Suprapubic skin (tissue), 4 donors: ENCODE measurements around the gene CSTPP1.

Source experiments
- EP300 ChIP-seq: sonication (generic); formaldehyde crosslinking; IDR thresholded peaks from one replicate; pipeline ENCODE4 v1.6.1; 2017; ENCODE audit warnings: antibody characterized with exemption
- POLR2A ChIP-seq, 2 donors: fragments of 450-650 bp; IDR thresholded peaks; one replicate each; pipeline ENCODE4 v1.6.1; 2017; ENCODE audit warnings: antibody characterized with exemption in 2 of 2, mild to moderate bottlenecking in 2 of 2, moderate library complexity in 2 of 2
- POLR2AphosphoS5 ChIP-seq, 3 donors: sonication (generic); formaldehyde crosslinking; IDR thresholded peaks; one replicate each; pipeline ENCODE4 v1.6.1; 2017; ENCODE audit warnings: antibody characterized with exemption in 3 of 3
- TF ChIP-seq, protein P1 (sequence below), 2 donors: fragments of 200-600 bp in 1 of 2; fragments of 450-650 bp in 1 of 2; sonication (generic) in 1 of 2; IDR thresholded peaks; one replicate each; pipeline ENCODE4 v1.5.1; 2016 to 2019; ENCODE audit warnings: antibody characterized with exemption in 2 of 2, mild to moderate bottlenecking in 1 of 2, moderate library complexity in 1 of 2

GRCh38 chr11:46892109-46892508 lies 44.5 kb upstream of the CSTPP1 start:
- TF ChIP-seq, protein P1, sequence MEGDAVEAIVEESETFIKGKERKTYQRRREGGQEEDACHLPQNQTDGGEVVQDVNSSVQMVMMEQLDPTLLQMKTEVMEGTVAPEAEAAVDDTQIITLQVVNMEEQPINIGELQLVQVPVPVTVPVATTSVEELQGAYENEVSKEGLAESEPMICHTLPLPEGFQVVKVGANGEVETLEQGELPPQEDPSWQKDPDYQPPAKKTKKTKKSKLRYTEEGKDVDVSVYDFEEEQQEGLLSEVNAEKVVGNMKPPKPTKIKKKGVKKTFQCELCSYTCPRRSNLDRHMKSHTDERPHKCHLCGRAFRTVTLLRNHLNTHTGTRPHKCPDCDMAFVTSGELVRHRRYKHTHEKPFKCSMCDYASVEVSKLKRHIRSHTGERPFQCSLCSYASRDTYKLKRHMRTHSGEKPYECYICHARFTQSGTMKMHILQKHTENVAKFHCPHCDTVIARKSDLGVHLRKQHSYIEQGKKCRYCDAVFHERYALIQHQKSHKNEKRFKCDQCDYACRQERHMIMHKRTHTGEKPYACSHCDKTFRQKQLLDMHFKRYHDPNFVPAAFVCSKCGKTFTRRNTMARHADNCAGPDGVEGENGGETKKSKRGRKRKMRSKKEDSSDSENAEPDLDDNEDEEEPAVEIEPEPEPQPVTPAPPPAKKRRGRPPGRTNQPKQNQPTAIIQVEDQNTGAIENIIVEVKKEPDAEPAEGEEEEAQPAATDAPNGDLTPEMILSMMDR (IDR thresholded peaks at IDR 0.05), result no peak
- TF ChIP-seq POLR2A (IDR thresholded peaks at IDR 0.05), result no peak
- no peak for TF ChIP-seq POLR2AphosphoS5 (IDR thresholded peaks at IDR 0.05)
- no peak for TF ChIP-seq EP300
